GM04504 (cell line): ENCODE results near the gene FARP1.

Experiments
- DNase-seq: peaks from one replicate; pipeline ENCODE4 v3.0.0-alpha.2; 2012; ENCODE audit warnings: low read depth

The FARP1 gene

DNA sequence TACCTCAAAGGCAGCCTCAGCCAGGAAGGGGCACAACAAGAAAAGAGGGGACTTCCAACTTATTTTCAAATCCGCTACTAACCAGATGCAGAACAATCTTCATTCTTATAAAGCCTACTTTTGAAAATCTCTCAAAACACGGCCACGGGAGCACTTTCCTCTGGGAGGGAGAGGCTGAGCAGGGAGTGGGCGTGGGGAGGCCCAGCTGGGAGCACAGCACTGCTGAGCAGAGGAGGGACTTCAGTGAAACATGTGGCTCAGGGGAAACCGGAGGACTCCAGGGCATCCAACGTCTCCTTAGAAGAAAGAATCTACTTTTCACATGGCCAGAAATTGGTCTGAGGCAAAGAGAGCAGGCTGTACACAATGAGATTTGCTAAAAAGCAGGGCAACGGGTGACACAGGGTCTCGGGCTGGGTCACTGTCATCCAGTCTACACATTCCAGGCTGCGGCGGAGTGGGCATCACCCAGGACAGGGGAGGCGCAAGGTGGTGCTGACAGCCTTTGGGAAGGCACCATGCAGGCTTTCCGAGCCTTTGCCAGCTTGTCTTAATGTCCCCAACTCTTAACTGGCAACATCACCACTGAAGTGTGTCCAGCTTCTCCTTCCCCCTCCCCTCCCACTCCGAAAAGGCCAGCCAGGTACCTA is 317.0 kb downstream of the FARP1 start:
- DNase-seq, result no peak

DNA sequence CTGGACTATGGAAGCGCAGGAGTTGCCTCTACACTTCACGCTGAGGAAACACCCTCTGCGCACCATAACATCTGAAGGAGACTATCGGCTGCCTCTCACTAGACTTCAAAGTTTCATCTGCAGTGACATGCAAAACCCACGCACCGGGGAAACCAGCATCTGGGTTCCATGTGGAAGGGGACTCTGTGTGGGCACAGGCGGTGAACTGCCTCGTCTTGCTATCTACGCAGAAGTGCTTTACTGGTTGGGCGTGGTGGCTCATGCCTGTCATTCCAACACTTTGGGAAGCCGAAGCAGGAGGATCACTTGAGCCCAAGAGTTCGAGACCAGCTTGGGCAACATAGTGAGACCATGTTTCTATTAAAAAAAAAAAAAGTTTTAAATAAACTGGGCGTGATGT is 317.6 kb downstream of the FARP1 start:
- DNase-seq, result no peak

DNA sequence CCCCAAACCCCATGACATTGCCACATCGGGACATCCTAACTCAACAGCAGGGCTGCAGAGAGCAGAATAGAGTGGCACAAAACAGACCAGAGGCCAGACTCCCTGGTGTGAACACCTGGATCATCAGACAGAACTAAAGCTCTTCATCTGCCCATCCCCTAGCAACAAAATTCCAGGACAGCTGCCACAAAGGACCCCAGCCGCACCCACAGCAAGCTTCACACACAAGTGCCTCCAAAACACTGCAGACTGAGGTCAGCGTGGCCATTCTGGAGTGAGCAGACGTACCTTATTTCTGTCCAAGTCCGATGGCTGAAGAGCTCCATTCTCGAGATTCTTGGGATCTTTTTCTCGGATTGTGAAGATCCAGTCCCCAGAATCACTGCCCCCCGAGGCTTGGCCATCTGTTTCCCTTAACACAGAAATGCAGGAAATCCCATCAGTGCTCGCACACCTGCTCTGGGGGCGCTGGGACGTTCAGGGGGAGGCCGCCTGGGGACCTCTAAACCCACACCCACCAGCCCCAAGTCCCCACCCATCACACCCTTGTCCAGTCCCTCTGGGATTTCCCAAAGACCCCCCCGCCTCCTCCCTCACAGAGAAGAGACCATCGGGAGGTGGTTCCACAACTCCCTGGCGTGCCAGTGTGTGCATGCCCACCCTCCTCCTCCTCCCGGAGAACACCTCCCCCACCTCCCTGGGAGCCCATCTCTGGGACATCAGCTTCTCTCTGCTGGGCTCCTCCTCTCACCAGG is 318.8 kb downstream of the FARP1 start:
- no peak for DNase-seq

DNA sequence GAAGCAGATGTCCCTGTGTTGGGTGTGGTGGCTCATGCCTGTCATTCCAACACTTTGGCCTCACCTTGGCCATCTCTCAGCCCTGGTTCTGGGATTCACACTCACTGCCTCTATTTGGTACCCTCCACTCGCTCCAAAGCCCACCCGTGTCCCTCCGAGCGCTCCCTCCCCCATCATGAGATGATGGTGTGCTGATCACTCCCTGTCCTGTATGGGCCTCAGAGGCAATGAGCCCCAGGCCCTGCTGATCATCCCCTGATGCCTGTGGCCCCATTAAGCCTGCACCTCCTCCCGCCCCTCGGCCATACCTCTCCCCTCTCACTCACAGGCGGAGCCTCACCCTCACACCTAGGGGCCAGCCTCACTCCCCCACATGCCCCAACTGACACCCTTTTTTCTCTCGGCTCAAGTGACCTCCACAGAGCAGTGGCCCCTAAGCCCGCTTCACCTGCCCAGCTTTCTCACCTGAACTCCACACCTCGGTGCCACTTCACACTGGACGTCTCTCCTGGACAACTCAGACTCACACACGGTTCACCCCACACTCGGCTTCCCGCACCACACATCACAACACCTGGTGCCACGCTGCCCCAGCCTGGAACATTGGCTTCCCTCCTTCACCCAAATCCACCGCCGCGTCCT is 319.5 kb downstream of the FARP1 start:
- DNase-seq, result no peak

DNA sequence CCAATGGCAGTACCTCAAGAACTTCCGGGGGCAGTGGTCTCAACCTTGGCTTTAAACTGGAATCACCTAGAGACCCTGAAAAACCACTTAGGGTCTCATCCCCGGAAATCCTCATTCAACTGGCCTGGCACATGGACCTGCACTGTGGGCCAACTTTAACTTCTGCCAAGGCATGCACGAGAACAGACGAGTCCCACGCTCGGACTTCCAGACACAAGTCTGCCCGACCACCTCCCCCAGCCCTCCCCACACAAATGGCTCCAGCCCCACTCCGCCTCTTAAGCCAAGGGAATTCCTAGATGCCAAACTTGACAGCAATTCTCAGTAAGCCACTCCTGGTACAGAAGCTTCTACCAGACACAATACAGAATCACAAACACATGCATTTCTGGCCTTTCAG is 320.1 kb downstream of the FARP1 start:
- DNase-seq, result no peak

DNA sequence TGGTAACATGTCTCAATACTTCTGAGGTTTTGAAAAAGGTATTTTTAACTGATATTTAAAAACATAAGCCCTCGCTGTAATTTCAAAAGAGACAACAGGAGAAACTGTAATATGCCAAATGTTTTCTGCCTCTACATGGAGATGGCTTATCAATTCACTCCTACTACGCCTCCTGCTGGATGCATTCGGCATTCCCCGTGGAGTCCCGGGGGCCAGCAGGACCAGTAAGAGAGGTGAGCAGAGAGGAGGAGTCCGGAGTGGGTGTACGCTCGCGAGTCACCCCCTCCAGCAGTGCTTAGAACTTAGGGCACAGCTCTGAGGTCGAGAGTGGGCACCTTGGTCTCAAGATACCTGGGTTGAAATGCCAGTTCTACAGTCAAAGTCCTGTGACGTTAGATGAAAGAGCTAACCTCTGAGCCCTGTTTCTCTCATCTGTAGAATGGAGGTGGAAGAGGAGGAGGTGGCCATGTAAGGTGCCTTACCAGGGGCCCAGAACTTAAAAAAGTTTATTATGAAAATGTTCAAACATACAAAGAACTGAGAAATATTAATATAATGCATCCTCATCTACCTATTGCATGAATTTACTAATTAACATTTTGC is 323.8 kb downstream of the FARP1 start:
- DNase-seq, result no peak

DNA sequence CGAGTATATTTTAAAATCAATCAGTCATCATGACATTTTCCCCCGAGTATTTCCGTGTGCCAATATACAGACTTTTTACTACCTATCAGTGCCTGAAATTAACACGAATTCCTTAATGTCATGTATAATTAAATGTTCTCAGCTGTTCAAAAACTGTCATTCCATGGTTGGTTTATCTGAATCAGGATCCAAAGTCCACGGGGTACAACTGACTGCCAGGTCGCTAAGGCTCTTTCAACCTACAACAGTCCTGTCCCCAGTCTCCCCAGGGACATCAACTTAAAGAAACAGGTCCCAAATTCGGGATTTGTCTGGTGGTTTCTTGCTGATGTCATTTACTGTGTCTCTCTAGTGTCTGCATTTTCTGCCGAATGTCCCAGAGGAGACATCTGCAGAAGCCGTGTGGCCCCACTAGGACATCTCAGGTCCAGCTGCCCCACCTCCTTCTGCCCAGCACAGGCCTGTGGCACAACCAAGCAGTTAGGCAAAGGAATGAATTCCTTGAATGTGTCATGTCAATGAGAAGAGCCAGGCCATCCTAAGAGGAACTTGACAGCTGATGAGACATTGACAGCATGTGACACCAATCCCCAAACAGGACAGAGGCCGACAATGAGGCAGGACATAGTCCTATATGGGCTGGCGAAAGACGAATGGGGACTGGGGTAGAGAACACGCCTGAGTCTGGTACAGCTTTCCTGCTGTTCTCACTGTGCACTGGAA is 324.5 kb downstream of the FARP1 start:
- DNase-seq, result no peak

DNA sequence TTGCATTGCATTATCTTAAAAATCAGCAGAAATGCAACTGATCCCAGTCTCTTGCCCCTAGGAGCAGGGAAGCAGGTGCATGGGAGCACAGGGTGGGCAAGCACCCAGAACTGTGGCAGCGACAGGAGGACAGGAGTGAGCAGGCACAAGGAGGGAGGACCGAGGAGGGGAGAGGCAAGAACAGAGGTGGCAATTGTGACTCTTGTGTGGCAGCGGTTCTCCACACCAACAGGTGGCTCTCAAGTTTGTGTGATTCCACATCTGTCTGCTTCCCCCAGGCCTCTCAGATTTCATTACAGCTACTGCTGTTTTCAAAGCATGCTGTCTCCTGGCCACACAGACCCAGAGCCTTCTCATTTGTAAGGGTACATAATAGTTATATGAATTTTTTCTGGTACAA is 325.5 kb downstream of the FARP1 start:
- DNase-seq, result no peak

DNA sequence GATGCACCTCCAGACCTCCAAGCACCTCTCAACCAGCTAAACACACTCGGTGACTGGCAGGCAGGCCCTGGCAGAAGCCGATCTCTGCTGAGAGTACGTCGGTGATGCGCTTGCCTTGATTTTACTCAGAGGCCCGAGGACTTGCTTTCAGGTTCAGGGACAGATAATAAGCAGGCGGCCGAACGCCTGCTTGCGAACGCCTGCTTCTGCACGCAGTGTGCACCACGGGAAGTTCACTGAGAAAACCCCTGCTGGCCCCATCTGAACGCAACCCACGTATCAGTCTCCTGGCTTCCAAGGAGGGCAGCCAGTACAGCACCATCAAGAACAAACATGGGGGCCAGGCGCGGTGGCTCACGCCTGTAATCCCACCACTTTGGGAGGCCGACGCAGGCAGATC is 326.0 kb downstream of the FARP1 start:
- no peak for DNase-seq

DNA sequence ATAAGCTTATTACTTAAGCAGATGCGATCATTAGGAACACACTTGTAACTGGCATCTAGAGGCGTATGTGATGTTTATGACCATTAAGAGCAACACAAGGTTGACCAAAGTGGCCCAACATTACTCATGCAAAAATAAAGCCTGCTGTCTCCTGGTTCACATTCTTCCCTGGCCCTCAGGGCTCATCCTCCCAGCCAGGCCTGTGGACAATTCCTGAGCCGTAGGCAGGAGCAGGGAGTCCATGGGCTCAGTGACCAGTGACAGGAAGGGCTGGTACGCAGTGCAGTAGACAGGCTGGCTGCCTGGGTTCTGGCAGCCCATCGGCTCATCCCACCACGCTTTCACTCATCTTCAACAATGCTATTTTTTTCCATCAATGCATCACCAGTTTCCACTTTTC is 328.0 kb downstream of the FARP1 start:
- DNase-seq, result no peak

DNA sequence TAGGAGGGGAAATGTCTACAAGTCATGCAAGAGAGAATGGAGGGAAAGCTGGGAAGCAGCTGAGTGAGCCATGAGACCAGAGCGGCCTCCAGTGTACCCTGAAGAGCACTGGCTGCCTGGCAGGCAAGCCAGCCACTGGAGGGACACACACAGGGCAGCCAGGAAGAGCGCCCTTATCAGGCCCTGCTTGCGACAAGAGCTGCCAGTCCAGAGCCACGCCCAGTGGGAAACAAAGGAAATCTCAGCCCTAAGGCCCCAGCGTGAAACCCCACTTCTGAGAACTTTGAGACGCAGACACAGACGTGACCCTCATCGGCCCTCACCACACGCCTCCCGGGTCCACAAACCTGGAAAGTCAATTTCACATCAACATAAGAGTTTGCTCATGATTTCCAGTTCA is 329.0 kb downstream of the FARP1 start:
- DNase-seq, result no peak

DNA sequence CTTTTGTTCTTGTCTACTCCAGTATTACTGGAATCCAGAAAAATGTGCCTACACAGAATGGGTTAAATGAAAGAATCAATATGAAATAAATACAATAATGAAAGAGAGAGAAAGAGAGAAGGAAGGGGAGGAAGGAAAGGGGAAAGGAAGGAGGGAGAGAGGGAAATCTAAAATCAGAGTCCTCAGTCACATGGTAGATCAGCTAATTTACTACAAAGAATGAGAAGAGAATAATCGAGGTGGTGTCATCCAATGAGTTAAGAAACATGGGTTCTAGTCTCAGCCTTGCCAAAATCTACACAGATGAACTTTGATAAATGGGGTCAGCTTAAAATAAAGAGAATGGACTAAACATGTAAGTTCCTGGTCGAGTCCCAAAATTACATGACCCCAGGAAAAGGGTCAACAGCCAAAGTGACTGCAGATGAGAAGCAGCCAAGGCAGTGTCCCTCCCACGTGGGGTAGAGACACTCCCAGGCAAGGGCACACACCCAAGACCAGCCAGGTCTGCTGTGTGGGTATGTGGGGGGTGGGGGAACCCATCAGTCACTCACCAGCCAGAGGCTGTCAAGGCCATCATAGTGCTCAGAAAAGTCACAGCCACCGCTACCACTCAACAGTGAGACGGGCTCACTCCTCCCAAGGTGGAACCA is 330.4 kb downstream of the FARP1 start:
- DNase-seq, result no peak

DNA sequence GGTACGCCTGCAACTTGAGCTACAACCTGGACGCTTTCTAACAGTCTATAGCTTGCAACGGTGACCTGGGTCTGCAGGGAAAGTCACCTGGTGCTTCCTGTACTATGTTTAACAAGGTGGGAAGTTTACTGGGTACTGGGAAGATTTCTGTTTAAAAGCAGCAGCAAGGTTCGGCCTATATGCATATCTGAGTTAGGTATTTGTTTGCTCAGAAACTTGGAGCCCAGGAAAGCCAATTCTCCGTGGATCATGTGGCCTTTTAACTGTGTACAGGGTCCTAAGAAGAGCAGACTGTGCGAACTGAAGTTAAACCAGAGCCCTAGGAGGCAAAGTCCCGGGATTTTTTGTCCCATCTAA is 330.9 kb downstream of the FARP1 start:
- DNase-seq, result no peak

DNA sequence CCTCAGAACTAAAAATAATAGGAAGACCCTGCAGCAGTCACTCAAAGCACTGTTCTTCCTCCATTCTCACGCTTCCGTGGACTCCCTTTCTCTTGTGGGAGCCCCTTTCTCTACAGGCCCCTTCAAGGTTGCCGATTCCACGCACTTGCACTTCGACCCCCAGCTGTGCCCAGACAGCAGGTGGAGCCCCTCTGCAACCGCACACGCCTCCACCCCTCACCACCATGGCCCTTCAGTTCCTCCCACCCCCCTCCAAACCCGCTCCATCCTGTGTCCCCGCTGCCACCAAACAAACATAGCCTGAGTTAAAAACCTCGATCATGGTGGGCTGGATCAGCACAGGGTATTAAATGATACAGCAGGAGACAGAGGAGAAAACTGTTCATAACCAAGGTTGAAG is 331.4 kb downstream of the FARP1 start:
- DNase-seq, result no peak

DNA sequence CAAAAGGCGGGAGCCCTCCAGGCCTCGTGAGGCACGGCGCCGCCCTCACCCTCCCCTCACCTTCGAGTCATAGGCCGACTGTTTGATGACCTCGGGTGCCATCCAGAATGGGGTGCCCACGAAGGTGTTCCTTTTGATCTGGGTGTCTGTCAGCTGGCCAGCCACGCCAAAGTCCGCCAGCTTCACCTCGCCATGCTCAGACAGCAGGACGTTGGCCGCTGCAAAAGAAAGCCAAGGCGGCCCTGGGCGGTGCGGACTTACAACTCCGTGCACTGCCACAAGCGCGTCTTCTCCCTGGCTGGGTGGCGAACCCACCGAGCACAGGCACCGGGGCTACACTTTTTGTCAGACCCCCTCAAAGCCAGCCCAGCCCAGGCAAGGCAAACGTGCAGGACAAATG is 331.9 kb downstream of the FARP1 start:
- no peak for DNase-seq

DNA sequence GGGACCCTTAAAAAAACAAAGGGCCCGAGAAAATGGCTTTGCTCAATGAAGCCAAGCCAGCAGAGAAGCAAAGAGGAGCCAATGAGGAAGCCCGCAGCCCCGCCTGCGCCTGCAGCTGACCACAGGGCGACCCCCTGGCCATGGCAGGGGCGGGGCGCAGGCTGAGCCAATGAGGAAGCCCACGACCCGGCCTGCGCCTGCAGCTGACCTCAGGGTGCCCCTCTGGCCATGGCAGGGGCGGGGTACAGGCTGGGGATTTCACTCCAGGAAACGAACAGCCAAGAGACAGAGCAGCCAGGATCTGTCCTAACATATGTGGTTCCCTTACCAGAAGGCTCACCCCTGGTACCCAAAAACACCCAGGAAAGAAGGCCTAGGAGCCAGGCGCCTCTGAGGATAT is 332.6 kb downstream of the FARP1 start:
- no peak for DNase-seq

DNA sequence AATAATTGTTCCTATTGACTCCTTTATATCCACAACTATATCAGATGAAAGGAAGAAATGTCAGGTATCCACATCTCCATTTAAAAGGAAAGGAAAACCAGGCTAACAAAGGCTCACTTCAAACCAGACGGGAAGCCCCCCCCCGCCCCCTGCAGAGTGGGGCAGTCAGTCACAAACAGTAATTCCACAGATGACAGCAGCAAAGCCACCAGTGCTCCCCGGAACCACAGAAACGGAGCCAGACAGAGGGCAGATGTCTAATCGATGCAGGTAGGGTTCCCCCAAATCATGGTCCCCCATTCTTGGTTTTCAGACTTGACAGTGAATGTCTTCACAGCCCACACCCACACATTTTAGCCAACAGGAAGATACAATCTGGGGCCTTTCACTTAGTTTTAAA is 333.2 kb downstream of the FARP1 start:
- no peak for DNase-seq

DNA sequence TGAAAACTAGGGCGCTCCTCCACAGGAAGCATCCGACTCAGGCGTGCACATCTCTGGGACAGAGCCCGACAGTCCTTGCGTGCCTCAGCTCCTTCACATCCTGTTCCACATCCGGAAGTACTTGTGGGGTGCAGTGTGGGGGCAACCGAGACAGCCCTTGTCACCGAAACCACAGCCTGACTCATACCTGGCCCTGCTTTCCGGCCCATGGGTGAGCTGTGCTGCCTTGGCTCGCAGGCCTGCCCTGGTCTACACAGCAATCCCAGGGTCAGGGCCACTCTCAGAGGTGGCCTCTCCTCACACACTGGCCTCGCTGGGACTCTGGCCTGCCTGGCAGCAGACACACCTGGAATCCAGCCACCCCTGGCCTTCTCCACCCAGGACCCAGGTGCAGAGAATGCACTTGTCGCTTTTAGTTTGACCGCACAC is 333.7 kb downstream of the FARP1 start:
- peak; percentile 89 for DNase-seq

DNA sequence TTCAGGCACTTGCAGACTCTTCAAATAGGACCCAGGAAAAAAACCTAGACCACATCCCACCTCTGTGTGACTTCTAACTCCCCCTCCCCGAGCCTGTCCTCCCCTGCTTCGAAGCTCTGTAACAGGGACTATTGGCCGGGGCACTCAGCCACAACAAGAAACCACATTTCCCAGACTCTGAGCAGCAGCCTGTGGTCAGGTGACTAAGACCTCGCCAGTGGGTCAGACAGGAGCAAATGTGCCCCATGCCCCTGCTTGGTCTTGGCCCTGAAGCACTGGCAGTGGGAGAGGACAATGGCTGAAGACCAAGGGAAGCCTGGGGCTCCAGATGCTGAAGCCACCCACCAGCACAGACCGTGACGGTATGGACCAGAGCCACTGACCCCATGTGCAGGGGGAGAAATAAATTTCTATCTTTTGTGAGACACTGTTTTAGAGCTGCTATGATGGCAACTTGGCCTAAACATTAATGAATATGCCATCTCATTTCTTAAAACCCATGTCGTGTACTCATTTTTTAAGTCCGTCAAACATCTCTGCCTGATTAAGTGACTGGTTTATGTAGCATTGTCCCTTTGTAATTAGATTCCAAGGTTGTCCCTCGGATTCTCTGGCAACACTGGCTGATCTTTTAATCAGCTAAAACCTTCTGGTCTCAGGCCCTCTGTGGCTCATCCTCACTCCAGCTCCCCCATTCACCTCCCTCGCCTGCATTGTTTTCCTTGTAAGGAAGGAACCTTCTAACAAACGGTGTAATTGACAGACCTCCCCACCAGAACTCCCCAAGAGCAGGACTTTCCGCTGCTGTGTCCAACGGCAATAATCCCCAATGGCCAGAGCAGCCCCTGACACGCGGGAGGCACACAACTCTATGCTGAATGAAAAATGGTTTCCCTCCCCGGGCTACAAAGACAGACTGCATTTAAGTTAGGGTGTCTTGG is 335.6 kb downstream of the FARP1 start:
- DNase-seq, result no peak

DNA sequence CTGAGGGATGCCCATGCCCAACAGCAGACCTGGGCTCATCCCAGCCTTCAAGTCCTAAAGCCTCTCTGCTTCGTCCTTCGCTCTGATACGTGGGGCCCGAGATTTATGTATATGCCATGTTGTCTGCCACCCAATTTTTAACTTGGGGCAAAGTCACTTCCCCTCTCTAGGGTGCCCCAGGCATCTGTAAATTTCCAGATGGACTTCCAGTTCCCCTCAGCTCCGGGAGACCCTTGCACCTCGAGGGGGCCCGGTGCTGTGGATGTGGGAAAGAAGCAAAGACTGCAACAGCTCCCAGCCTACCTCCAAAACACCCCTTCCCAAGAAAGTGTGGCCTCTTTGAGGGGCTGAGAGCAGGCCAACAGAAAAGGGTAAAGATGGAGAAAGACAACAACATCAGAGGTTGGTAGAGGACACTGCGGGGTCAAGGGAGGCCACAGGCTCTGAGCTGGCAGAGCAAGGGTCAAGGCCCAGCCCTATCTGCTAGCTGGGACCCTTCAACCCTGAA is 336.7 kb downstream of the FARP1 start:
- DNase-seq, result no peak
